C4-2B (cell line): Measurements from ENCODE around the gene PRR13.

Source experiments
- H3K27ac ChIP-seq: fragments of 450-650 bp; 2 replicates; pipeline ENCODE4 v1.5.1; 2017
- ZFX ChIP-seq: fragments of 450-650 bp; IDR thresholded peaks from 2 replicates; pipeline ENCODE4 v1.6.1; 2017
- TF ChIP-seq, protein P1 (sequence below): fragments of 450-650 bp; conservative IDR thresholded peaks from 2 replicates; pipeline ENCODE4 v1.5.1; 2017; ENCODE audit warnings: mild to moderate bottlenecking

The PRR13 gene

DNA sequence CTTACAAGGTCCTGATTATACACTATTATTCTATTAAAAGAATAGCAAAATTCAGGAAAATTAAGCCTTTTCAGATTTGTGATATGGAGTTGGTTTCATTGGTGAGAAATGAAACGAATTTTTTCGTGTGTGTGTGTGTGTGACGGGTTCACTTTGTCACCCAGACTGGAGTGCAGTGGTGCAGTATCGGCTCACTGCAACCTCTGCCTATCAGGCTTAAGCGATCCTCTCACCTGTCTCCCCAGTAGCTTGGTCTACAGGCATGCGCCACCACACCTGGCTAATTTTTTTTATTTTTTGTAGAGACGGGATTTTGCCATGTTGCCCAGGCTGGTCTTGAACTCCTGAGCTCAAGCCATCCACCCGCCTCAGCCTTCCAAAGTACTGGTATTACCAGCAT, 20.1 kb downstream of the PRR13 start:
- TF ChIP-seq ZFX: no peak
- TF ChIP-seq, protein P1, sequence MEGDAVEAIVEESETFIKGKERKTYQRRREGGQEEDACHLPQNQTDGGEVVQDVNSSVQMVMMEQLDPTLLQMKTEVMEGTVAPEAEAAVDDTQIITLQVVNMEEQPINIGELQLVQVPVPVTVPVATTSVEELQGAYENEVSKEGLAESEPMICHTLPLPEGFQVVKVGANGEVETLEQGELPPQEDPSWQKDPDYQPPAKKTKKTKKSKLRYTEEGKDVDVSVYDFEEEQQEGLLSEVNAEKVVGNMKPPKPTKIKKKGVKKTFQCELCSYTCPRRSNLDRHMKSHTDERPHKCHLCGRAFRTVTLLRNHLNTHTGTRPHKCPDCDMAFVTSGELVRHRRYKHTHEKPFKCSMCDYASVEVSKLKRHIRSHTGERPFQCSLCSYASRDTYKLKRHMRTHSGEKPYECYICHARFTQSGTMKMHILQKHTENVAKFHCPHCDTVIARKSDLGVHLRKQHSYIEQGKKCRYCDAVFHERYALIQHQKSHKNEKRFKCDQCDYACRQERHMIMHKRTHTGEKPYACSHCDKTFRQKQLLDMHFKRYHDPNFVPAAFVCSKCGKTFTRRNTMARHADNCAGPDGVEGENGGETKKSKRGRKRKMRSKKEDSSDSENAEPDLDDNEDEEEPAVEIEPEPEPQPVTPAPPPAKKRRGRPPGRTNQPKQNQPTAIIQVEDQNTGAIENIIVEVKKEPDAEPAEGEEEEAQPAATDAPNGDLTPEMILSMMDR: no peak
- no peak overlapping the region for H3K27ac ChIP-seq

DNA sequence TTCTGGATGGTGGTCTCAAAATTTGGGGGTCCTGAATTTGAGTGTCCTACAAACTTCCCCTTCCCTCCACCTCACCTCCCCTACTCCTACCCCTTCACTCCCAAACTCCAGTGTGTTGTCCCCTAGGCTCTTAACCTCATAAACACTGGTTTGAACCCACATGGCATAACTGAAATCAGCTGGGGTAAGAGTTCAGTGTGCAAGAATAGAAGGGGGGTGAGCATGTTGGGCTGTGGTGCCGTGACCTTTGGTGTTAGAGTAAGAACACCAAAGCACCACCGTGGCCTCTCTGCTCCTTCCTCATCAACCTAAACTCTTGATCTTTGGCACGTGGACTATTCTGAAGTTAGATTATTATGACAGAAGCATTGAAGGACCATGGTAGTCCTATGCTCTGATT, 21.4 kb downstream of the PRR13 start:
- H3K27ac ChIP-seq: no peak overlapping the region

DNA sequence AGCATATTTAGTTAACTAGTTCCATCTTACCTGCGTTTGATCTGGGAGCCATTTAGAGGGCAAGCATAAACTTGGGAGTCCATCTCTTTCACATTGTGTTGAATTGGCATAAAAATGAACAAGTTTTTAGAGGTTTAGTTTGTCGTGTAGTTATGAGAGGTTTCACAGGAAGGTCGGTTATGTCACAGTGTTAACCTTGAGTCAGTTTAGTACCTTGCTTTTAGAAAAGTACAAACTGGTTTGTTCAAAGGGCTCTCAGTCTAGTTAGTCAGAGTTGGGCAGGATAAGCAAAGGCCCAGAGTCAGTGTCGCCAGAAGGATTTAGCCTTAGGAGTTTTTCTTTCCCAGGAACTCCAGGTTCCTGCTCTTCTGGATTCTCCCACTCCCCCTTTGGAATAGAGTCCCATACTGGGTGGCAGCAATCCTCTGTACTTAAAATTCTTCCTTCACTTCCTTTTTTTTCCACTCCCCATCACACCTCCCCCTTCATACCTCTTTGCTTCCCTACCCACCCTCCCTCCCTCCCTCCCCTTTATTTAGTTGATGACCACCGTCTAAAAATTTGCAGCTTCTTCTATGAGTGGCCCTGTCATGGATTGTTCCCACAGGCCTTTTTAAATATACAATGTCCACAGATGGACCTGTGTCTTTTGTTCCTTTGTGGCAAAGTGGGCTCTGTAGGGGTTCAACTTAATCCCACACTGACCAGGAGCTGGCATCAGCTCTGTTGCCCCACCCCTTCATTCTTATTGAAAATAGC, 22.4 kb downstream of the PRR13 start:
- TF ChIP-seq, protein P1: no peak
- no peak for TF ChIP-seq ZFX
- H3K27ac ChIP-seq: no peak overlapping the region

More for the DNA sequence above, 21.4 kb downstream of the PRR13 start:
- no peak for TF ChIP-seq ZFX
- TF ChIP-seq, protein P1: no peak

DNA sequence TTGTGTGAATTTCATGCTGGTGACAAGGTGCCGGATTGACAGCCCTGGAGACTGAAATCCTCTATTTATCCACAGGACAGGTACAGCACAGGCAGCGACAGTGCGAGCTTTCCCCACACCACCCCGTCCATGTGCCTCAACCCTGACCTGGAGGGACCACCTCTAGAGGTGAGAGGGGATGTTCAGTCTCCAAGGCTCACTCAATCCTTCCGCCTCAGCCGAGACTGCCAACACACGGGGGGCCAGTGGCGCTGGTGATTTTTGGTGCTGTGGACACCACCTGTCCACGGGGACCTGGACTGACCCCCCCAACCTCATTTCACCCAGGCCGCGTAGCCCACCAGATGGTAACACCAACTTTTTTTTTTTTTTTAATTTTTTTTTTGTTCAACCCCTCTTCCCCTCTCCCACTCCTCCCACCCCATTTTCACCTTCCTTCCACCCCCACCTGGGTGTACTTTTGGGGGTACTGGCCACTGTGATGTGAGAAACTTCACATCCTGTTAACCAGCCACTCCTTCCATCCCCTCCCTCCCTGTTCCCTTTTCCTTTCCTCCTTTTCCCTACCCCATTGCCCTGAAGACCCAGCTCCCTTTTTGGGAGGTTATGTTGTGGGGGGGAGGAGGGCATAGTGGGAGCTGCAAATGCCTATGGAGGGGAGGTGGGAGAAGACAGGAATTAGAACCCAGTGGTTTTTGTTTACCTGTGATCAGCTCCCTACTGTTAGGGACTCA, 23.3 kb downstream of the PRR13 start:
- no peak for TF ChIP-seq ZFX
- TF ChIP-seq, protein P1: no peak
- H3K27ac ChIP-seq: no peak overlapping the region

DNA sequence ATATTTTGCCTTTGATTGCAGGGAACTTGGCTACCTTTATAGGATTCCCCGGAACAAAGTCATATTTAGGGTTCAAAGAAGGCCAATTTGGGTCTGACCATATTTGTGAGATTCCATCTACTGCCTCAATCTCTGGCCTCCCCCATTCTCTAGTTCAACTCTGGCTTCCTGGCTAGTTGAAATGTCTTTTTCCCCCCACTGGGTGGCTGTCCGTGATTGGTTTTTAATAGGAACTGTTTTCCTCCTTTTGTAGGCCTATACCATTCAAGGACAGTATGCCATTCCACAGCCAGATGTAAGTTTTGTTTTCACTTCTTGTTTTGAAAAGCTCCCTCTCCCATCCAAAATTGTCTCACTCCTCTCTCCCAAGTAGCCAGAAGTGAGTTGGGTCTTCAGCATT, 24.1 kb downstream of the PRR13 start:
- TF ChIP-seq, protein P1: no peak
- no peak for TF ChIP-seq ZFX
- no peak overlapping the region for H3K27ac ChIP-seq

DNA sequence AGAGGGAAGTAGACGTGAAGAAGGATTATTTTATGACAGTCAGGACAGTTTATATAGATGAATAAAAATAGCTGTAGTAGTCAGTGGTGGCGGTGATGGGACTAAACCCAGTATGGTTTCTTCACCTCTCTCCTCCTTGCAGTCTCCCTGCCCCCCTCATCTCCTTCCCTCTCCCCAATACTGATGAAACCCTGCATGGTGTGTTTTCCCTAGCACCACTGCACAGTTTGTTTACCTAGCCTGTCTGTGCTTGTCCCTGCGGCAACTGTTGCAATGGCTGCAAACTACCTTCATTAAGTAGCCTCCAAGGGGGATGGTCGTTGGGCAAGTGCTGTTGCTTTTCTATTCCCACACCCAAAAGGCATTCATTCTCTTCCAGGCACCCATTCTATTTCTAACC, 25.1 kb downstream of the PRR13 start:
- no peak overlapping the region for H3K27ac ChIP-seq
- TF ChIP-seq, protein P1: no peak
- no peak for TF ChIP-seq ZFX

DNA sequence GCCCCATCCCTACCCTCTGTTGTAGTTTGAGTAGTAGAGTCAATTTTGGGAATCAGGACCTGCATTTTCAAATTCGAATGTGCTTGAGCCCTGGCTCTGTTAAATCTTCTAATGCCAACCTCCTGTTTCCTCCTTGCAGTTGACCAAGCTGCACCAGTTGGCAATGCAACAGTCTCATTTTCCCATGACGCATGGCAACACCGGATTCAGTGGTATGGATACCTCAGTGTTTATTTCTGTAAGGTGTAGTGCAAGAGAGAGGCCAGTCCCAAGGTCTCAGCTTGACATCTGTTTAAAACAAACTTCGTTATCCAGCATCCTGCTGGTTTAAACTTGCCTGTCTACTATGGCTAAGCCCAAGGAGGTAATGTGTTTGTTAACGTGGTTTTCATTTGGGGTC, 25.5 kb downstream of the PRR13 start:
- TF ChIP-seq ZFX: no peak
- TF ChIP-seq, protein P1: no peak
- H3K27ac ChIP-seq: no peak overlapping the region
